C4-2B (cell line): ENCODE results near the gene TSPAN4.

Experiments used
- H3K27ac ChIP-seq: fragments of 450-650 bp; 2 replicates; pipeline ENCODE4 v1.5.1; 2017
- ZFX ChIP-seq: fragments of 450-650 bp; IDR thresholded peaks from 2 replicates; pipeline ENCODE4 v1.6.1; 2017
- TF ChIP-seq, protein P1 (sequence below): fragments of 450-650 bp; conservative IDR thresholded peaks from 2 replicates; pipeline ENCODE4 v1.5.1; 2017; ENCODE audit warnings: mild to moderate bottlenecking

The TSPAN4 gene

DNA sequence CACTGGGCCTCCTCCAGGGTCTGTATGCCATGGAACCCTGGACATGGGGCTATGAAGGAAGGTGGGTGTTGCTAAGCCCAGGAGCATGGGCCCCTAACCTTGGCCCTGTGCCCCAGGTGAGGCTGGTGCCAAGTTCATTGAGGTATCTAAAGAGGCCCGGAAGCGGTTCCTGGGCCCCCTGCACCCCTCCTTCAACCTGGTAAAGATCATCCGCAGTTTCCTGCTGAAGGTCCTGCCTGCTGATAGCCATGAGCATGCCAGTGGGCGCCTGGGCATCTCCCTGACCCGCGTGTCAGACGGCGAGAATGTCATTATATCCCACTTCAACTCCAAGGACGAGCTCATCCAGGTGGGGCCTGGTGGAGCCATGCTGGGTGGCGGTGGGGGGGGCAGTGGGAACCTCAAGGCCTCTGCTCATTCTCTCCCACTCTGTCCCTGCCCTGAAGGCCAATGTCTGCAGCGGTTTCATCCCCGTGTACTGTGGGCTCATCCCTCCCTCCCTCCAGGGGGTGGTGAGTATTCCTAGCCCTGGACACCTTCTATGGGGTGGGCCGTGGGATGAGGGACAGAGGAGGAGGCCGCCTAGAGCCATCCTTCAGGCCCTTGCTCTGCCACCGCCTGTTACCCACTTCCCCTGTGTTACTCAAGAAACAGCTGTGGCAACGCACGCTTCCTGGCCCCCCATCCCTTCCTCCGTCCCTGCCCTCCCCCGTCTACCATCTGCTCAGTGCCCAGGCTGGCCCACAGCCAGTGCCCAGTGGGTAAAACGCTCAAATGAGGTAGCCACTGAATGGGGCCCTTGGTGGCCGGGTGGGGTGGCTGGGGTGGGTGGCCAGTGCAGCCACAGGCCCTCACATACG, 20.9 kb upstream of the TSPAN4 start:
- TF ChIP-seq, protein P1, sequence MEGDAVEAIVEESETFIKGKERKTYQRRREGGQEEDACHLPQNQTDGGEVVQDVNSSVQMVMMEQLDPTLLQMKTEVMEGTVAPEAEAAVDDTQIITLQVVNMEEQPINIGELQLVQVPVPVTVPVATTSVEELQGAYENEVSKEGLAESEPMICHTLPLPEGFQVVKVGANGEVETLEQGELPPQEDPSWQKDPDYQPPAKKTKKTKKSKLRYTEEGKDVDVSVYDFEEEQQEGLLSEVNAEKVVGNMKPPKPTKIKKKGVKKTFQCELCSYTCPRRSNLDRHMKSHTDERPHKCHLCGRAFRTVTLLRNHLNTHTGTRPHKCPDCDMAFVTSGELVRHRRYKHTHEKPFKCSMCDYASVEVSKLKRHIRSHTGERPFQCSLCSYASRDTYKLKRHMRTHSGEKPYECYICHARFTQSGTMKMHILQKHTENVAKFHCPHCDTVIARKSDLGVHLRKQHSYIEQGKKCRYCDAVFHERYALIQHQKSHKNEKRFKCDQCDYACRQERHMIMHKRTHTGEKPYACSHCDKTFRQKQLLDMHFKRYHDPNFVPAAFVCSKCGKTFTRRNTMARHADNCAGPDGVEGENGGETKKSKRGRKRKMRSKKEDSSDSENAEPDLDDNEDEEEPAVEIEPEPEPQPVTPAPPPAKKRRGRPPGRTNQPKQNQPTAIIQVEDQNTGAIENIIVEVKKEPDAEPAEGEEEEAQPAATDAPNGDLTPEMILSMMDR, result no peak
- no peak for TF ChIP-seq ZFX
- peak overlapping the region; percentile 80 for H3K27ac ChIP-seq

DNA sequence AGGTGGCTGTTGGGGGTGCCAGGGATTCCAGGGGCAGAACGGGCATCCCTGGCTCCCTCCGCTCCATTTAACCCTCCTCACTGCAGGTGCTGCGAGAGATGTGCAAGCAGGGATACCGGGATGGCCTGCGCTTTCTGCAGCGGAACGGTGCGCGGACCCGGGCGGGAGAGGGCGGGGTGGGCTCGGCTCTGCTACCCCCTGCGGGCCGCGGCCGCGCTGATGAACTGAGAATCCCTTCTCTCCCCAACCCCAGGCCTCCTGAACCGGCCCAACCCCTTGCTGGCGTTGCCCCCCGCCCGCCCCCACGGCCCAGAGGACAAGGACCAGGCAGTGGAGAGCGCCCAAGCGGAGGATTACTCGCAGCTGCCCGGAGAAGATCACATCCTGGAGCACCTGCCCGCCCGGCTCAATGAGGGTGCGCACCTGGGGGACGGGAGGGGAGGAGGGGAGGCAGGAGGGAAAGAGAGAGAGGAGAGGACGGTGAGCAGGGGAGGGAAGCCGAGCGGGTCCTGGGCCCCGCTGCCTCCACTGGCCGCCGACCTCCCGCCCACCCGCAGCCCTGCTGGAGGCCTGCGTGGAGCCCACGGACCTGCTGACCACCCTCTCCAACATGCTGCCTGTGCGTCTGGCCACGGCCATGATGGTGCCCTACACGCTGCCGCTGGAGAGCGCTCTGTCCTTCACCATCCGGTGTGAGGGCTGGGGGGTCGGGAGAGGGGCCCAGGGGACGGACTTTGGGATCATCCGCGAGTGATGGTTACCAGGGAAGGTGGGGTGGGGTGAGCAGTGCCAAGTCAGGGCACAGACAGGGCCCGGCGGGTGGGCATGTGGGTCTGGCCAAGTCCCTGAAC, 19.0 kb upstream of the TSPAN4 start:
- peak overlapping the region; percentile 98 for H3K27ac ChIP-seq
- TF ChIP-seq, protein P1, result no peak
- TF ChIP-seq ZFX, result no peak

DNA sequence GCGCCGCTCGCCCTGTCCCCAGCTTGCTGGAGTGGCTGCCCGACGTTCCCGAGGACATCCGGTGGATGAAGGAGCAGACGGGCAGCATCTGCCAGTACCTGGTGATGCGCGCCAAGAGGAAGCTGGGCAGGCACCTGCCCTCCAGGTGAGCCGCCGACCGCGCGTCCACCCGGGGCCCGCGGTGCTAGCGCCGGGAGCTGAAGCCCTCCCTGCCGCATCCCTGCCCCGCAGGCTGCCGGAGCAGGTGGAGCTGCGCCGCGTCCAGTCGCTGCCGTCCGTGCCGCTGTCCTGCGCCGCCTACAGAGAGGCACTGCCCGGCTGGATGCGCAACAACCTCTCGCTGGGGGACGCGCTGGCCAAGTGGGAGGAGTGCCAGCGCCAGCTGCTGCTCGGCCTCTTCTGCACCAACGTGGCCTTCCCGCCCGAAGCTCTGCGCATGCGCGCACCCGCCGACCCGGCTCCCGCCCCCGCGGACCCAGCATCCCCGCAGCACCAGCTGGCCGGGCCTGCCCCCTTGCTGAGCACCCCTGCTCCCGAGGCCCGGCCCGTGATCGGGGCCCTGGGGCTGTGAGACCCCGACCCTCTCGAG, 18.3 kb upstream of the TSPAN4 start:
- 0 out of 2 replicates have a peak, but pooled peaks have one; percentile 14 for TF ChIP-seq ZFX
- TF ChIP-seq, protein P1, result no peak
- peak overlapping the region; percentile 98 for H3K27ac ChIP-seq

DNA sequence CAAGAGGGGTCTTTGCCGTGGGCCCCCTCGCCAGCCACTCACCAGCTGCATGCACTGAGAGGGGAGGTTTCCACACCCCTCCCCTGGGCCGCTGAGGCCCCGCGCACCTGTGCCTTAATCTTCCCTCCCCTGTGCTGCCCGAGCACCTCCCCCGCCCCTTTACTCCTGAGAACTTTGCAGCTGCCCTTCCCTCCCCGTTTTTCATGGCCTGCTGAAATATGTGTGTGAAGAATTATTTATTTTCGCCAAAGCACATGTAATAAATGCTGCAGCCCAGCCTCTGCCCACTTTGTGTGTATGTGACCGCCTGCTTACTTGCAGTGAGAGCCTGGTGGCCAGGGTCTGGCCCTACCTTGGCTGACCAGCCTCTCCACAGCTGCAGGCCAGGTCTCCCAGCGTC, 17.7 kb upstream of the TSPAN4 start:
- TF ChIP-seq, protein P1, result no peak
- no peak for TF ChIP-seq ZFX
- H3K27ac ChIP-seq, result peak overlapping the region; percentile 98

DNA sequence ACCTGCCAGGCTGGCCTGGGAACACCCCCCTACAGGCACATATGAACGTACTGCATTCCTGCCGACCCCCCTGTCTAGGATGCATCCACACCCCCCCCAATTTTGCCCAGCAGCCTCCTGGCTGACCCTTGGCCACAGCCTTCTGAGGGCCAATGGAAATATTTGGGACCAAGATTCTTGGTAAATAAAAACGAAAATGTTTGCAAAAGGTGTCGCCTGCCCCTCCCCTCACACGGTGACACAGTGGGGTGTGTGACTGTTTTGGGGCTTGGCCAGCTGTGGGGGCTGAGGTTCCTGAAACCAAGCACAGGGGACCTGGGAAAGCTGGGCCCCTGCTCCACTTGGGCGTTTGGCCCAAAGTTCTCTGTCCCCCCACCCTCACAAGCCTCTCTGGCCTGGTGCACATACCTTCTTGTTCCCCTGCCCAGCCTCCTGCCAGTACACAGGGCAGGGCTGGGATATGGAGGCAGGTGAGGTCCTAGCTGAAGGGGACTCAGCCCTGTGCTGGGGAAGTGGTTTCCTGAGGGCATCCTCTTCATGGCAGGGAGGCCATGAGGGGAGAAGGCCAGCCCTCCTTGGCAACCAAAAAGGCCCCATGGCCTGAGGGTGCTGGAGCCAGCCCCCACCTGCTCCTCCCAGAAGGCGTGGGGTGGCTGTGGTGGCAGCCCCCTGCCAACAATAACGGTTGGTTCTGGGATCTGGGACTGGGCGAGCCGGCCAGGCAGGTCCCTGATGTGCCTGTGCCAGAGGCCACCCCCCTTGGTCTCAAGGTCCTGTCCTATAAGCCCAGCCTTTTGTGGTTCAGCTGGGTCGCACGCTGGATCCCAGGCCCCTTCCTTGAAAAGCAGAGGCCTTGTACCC, 17.1 kb upstream of the TSPAN4 start:
- TF ChIP-seq, protein P1, result no peak
- TF ChIP-seq ZFX, result no peak
- H3K27ac ChIP-seq, result peak overlapping the region; percentile 98

DNA sequence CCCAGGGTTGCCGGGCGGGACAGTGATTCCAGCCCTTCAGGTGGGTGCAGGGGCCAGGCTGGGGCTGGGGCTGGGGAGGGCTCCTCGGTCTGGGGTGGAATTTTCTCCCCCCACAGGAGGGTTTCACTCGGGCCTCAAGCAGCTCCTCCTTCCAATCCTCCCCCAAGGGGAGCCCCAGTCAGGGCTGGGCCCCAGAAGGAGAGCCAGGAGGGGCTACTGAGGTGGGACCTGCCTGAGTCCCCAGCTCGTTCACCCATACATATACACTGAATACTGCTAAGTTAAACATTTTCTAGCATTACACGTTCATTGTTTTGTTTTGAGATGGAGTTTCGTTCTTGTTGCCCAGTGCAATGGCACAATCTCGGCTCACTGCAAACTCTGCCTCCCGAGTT, 16.4 kb upstream of the TSPAN4 start:
- peak overlapping the region; percentile 98 for H3K27ac ChIP-seq
- TF ChIP-seq ZFX, result no peak
- TF ChIP-seq, protein P1, result no peak
